KMS-11 (cell line): ENCODE measurements around the gene COMMD9.
A peak's percentile ranks its signal among the peaks of the same experiment; 100 is the strongest.

ENCODE experiments used
- H2AFZ ChIP-seq: fragments of 200-600 bp; sonication (generic); 2 replicates; pipeline ENCODE4 v1.6.1; 2016; ENCODE audit warnings: antibody characterized with exemption, mixed run types, low read depth
- H3K27ac ChIP-seq: fragments of 200-600 bp; sonication (generic); 2 replicates; pipeline ENCODE4 v1.6.1; 2016; ENCODE audit warnings: mild to moderate bottlenecking, mixed run types
- H3K27me3 ChIP-seq: fragments of 200-600 bp; sonication (generic); 2 replicates; pipeline ENCODE4 v1.6.1; 2017; ENCODE audit warnings: mild to moderate bottlenecking, low read depth, mixed run types, moderate library complexity; ENCODE audit not compliant: insufficient read depth
- H3K36me3 ChIP-seq: fragments of 200-600 bp; sonication (generic); 2 replicates; pipeline ENCODE4 v1.6.1; 2017; ENCODE audit warnings: mild to moderate bottlenecking, mixed run types; ENCODE audit not compliant: insufficient read depth
- H3K4me1 ChIP-seq: fragments of 200-600 bp; sonication (generic); 2 replicates; pipeline ENCODE4 v1.6.1; 2016; ENCODE audit warnings: mild to moderate bottlenecking, low read depth, mixed run types; ENCODE audit not compliant: poor library complexity, severe bottlenecking
- H3K4me2 ChIP-seq: fragments of 200-600 bp; sonication (generic); 2 replicates; pipeline ENCODE4 v1.7.0; 2016; ENCODE audit warnings: mild to moderate bottlenecking, mixed run types
- H3K4me3 ChIP-seq: fragments of 200-600 bp; sonication (generic); IDR thresholded peaks from 2 replicates; pipeline ENCODE4 v1.6.1; 2017; ENCODE audit warnings: low read depth, low read length, mixed read lengths; ENCODE audit not compliant: insufficient read depth
- H3K79me2 ChIP-seq: fragments of 200-600 bp; sonication (generic); 2 replicates; pipeline ENCODE4 v1.6.1; 2016; ENCODE audit warnings: low read depth, mixed run types; ENCODE audit not compliant: insufficient read depth
- H3K9ac ChIP-seq: fragments of 200-600 bp; sonication (generic); 2 replicates; pipeline ENCODE4 v1.6.1; 2016; ENCODE audit warnings: mild to moderate bottlenecking, mixed run types
- H4K20me1 ChIP-seq: fragments of 200-600 bp; sonication (generic); 2 replicates; pipeline ENCODE4 v1.6.1; 2016; ENCODE audit warnings: mild to moderate bottlenecking, mixed run types; ENCODE audit not compliant: insufficient read depth
- CTCF ChIP-seq: fragments of 200-600 bp; sonication (generic); conservative IDR thresholded peaks from 2 replicates; pipeline ENCODE4 v1.6.1; 2017; ENCODE audit warnings: low read depth, mild to moderate bottlenecking, antibody characterized with exemption, low read length, moderate library complexity, mixed read lengths

Gene COMMD9

GRCh38 chr11:36261094-36261493, 28.1 kb downstream of the COMMD9 start:
- no peaks in the 10 kb centered on the region for H3K4me1 ChIP-seq
- no peak for TF ChIP-seq CTCF
- no peak overlapping the region for H3K4me3 ChIP-seq
- H3K79me2 ChIP-seq: no peaks in the 10 kb centered on the region
- H2AFZ ChIP-seq: no peak overlapping the region
- H3K9ac ChIP-seq: no peak overlapping the region
- no peaks in the 10 kb centered on the region for H4K20me1 ChIP-seq
- H3K4me2 ChIP-seq: no peak overlapping the region
- H3K27me3 ChIP-seq: no peaks in the 10 kb centered on the region
- no peaks in the 10 kb centered on the region for H3K36me3 ChIP-seq
- no peak overlapping the region for H3K27ac ChIP-seq

- no peaks in the 10 kb centered on the region for H3K36me3 ChIP-seq
- H3K9ac ChIP-seq: no peak overlapping the region
- no peaks in the 10 kb centered on the region for H3K27me3 ChIP-seq
- H3K79me2 ChIP-seq: no peaks in the 10 kb centered on the region
- no peaks in the 10 kb centered on the region for H3K4me1 ChIP-seq
- peak overlapping the region; percentile 9; the same call in 1 of the 2 replicates for H2AFZ ChIP-seq
- no peak overlapping the region for H3K4me3 ChIP-seq
- no peak overlapping the region for H3K4me2 ChIP-seq
- H4K20me1 ChIP-seq: no peaks in the 10 kb centered on the region
- no peak overlapping the region for H3K27ac ChIP-seq
- peak; percentile 72 for TF ChIP-seq CTCF
Measured at GRCh38 chr11:36258730-36259360, 30.4 kb downstream of the COMMD9 start.

- Histone ChIP-seq H2AFZ (no peak overlapping the region), H3K4me2 (no peak overlapping the region), H3K36me3 (no peaks in the 10 kb centered on the region), H3K79me2 (no peaks in the 10 kb centered on the region), H3K9ac (no peak overlapping the region), H3K4me1 (no peaks in the 10 kb centered on the region), H3K27me3 (no peaks in the 10 kb centered on the region), H3K4me3 (no peak overlapping the region), H3K27ac (no peak overlapping the region), H4K20me1 (no peaks in the 10 kb centered on the region)
- TF ChIP-seq CTCF: no peak
Measured at GRCh38 chr11:36257351-36257750, 31.9 kb downstream of the COMMD9 start.

- no peak for TF ChIP-seq CTCF
- no peaks in the 10 kb centered on the region for H4K20me1 ChIP-seq
- H3K36me3 ChIP-seq: no peaks in the 10 kb centered on the region
- no peaks in the 10 kb centered on the region for H3K79me2 ChIP-seq
- H3K27ac ChIP-seq: no peak overlapping the region
- no peak overlapping the region for H3K4me2 ChIP-seq
- H3K27me3 ChIP-seq: no peaks in the 10 kb centered on the region
- no peak overlapping the region for H3K9ac ChIP-seq
- H3K4me1 ChIP-seq: peaks cover 8% of the 10 kb centered on the region
- no peak overlapping the region for H3K4me3 ChIP-seq
- no peak overlapping the region for H2AFZ ChIP-seq
Measured at GRCh38 chr11:36254713-36255112, 34.5 kb downstream of the COMMD9 start.
